Muscle of back (tissue), 11 donors: ENCODE results near the gene RPTOR. TPM values are rescaled to one million over a fixed set of nuclear protein-coding genes. Genes with fewer than 3 reads are reported as not detected.

Experiments
- DNase-seq, 3 donors: peaks; one replicate each; pipeline versions ENCODE4 v3.0.0 to v3.0.0-alpha.2; 2013
- polyA plus RNA-seq, 10 donors: library from polyadenylated mRNA; unstranded; fragments of 120-200 nt; gene quantifications; one replicate each; pipeline ENCODE4 v1.2.1, GENCODE V29; 2013; ENCODE audit not compliant: insufficient read length in 10 of 10

The RPTOR gene
- polyA plus RNA-seq, 10 donors, result 18.8 to 24.3 (median 21.2) TPM

- DNase-seq, result no peak
Observed at GRCh38 chr17:80969030-80969673, 424.5 kb downstream of the RPTOR start.

DNA sequence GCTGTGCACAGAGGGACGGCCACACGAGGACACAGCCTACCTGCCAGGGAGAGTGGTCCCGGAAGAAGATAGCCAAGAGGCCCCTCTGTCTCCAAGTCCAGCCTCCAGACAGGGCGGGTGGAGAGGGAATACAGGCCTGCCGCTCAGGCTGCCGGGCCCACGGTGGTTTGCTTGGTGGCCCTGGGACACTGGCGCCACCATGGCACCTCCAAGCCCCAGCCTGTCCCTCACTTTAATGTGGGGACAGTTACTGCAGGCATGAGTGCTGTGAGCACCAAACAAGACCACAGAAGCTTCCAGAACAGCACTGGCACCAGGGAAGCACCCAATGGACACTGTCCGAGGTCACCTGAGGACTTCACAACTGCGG is 425.0 kb downstream of the RPTOR start:
- DNase-seq, result no peak

DNA sequence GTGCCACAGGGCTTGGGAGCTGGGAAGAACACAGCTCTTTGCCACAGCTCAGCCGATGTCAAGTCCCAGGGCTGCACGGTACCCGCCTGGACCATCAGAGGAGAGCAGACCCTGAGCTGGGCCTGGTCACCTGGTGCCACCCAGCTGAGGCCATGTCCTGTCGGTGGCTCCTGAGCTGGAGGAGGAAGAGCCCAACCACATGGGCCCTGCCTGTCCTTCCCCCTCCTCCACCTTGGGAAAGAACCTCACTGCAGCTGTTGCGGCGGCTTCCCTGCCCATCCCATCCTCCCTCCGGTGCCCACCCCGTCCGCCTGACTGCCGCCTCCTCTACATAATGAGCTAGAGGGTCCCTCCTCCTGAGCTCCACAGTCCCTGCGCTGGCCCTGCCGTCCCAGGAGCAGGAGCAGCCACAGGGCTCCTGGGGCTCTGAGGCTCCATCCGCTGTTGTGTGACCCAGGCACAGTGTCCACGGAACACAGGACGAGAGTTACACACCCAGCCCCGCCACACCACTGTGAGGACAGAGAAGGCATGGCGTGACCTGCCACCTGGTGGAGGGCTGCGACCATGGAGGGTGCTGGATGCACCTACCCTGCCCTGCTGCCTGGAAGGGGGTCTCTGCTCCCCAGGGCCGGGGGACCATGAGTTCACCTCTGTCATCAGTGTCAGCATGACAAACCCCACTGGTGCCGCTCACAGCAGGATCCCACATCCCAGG is 425.6 kb downstream of the RPTOR start:
- DNase-seq, result peak in 2 of 3 donors; percentile 45 to 74

GRCh38 chr17:80970762-80971703 is 426.4 kb downstream of the RPTOR start:
- no peak for DNase-seq

- no peak for DNase-seq
Observed at GRCh38 chr17:80971704-80972304, 427.2 kb downstream of the RPTOR start.

- DNase-seq, result no peak
Observed at GRCh38 chr17:80976701-80977100, 432.1 kb downstream of the RPTOR start.

DNA sequence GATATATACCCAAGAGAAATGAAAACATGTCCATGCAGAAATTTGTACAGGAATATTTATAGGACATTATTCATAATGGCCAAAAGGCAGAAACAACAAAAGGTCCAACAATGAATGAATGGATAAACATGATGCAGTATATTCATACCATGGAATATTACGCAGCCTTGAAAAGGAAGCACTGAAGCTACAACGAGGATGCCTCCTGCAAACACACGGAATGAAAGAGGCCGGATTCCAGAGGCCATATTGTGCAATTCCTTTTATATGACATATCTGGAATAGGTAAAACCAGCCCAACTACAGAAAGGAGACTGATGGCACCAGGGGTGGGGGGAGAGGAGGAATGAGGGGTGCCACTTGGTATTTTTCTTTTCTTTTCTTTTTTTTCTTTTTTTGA is 432.5 kb downstream of the RPTOR start:
- no peak for DNase-seq

- DNase-seq, result no peak
Observed at GRCh38 chr17:80978499-80979497, 434.2 kb downstream of the RPTOR start.

DNA sequence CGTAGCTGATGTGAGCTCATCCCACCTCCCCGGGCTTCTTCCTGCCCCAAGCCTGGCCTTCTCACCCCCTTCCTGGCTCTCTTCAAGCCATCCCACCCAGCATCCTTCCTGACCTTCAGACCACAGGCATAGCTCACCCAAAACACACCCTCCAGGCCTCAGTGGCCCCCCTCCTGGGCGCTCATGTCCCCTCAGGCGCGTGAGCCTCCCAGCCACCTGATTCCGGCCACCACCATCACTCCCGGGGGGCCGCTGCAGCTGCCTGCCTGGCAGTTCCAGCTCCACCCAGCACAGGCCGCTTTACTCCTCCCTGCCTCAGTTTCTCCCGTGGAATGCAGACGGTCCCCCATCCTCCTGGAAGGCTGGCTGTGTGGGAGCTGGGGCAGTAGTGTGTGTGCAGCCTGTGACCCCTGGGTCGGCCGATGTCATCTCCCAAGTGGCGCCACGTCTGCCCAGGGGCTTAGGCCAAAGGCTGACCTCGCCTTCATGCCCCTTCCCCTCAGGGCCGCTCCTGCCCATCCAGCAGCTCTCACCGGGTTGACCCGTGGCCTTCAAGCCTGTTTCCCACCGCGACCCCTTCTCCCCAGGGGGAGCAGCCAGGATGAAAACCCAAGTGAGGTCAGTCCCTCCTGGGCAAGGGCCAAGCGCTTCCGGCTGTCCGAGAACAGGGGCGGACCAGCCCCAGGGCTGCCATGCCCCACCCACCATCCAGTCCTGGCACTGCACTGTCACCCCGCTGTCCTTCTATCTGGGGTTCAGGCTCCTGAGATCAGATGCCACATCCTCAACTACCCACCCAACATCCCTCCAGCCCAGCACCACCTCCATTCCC is 435.1 kb downstream of the RPTOR start:
- DNase-seq, result no peak

DNA sequence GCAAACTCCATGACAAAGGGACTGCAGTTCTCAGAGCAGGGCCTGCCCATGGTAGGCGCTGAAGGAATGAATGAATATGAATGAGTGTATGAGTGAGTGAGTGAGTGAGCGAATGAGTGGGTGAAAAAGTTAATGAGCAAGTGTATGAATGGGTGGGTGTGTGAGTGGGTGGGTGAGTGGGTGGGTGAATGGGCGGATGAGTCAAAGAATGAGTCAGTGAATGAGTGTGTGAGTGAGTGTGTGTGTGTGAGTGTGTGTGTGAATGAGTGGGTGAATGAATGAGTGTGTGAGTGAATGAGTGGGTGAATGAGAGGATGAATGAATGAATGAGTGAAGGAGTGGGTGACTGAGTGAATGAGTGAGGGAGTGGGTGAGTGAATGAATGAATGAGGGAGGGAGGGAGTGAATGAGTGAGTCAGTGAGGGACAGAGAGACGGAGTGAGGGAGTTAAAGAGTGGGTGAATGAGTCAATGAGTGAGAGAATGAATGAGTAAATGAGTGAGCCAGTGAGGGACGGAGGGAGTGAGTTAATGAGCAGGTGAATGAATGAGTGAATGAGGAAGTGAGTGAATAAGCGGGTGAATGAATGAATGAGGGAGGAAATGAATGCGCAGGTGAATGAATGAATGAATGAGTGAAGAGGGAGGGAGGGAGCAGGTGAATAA is 435.9 kb downstream of the RPTOR start:
- DNase-seq, result no peak

GRCh38 chr17:80981062-80981902 is 436.6 kb downstream of the RPTOR start:
- DNase-seq, result no peak

DNA sequence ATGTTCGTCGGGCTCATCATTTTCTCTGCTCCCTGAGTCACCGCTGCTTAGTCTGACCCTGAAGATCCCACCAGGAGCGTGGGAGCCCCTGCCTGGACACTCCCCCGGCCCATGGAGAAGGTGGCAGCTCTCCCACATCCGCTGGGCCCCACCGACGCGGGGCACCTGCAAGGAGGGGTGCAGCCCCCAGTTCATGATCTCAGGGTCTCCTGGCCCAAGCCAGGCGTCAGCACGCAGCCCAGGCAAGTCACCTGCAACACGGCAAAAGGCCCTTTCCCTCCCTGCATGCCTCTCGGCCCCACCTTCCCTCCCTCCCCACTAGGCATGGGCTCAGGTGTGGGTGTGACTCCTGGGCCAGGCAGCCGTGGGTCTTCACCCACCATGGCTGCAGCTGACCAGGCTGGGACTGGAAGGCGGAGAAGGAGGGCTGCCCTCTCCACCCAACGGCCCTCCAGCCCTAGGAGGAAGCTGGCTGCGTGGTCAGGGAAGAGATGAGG is 437.3 kb downstream of the RPTOR start:
- DNase-seq, result no peak

GRCh38 chr17:80982426-80982974 is 437.9 kb downstream of the RPTOR start:
- DNase-seq, result no peak

DNA sequence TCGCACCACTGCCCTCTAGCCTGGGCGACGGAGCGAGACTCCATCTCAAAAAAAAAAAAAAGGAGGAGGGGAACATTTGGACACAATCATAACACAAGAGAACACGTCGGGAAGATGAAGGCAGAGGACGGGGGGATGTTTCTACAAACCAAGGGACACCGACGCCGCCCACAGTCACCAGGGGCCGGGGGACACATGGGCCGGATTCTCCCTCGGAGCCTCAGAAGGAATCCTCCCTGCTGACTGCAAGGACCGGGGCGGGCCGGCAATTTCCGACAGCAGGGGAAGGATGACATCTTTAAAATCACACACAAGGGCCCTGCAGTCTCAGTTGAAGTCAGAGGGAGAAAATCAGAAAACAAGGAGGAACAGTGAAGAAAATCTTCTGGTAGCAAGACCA is 438.9 kb downstream of the RPTOR start:
- DNase-seq, result no peak

DNA sequence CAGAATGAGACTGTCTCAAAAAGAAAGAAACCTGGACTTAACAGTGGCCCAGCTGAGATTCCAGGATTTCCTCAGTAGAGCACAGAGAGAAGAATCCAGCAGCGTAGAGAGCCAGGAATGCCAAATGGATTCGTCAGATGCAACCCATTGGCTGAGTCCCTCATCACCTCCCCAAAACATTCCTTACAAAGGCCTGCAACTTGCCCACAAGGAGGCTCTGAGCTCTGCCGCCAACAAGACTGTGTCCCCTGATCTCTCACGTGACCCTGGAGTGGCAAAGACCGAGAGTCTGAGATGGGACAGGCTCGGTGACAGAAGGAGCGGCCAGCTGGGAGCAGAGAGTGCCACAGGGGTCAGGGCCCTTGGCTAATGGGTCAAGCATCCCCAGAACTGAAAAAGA is 440.1 kb downstream of the RPTOR start:
- peak in 2 of 3 donors; percentile 55 to 87 for DNase-seq

DNA sequence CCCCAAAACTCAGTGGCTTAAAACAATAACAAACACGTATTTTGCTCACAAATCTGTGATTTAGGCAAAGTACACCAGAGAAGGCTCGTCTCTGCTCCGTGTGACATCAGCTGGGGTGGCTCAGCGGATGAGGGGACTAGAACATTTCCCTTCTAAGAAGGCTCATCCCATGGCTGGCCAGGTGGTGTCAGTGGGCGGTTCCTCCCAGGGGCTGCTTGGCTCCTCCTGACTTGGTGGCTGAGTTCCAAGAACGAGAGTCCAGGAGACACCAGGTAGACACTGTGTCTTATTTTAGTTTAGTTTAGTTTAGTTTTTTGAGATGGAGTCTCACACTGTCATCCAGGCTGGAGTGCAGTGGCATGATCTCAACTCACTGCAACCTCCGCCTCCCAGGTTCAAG is 441.4 kb downstream of the RPTOR start:
- no peak for DNase-seq

DNA sequence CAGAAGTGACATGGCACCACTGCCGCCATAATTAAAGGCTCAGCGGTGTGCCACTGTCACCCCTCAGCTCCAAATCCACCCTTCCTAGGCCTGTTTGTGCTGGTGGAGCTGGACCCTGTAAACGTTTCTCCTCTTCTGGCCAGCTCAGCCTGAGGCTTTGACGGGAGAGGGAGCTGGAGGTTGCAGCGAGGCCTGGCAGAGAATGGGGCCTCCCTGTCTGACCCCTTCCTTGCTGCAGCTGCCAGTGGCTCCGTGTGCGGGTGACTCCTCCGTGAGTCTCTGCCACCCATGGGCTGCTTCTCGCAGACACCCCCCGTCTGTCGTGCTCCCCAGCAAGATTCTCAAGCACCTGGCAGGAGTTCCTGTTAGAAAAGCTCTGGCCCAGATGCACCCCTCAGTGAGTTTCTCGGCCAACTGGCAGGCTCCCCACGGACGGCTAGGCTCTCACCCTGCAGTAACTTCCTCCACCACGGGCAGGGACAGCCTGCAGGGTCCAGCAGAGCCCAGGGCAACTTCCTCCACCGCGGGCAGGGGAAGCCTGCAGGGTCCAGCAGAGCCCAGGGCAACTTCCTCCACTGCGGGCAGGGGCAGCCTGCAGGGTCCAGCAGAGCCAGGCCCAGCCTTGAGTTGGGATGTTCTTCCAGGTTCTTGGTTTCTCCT is 442.3 kb downstream of the RPTOR start:
- DNase-seq, result peak in 1 of 3 donors; percentile 14
